ENCODE measurements around the gene AIG1. TPM values are rescaled to one million over a fixed set of nuclear protein-coding genes. Genes with fewer than 3 reads are reported as not detected.

The AIG1 gene
- total RNA-seq, 6 experiments from 2014 or later: 50.7 to 70.5 (median 52.5) TPM

DNA sequence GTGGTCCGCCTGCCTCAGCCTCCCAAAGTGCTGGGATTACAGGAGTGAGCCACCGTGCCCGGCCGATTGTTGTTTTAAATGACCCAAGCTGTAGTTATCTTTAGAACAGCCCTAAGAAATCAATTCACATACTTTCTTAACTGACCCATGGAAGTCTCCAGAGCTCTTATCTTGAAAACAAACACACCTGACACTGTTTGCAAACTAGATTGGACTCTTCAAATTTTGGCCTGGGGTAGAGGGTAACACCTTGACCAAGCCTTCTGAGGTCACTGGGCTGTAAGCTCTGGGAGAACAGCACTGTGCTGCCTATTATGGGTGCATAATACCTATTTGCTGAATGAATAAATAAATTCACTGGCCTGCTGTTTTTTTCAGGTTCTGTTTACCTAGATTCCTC, 190.6 kb downstream of the AIG1 start:
- TF ChIP-seq, protein P1, sequence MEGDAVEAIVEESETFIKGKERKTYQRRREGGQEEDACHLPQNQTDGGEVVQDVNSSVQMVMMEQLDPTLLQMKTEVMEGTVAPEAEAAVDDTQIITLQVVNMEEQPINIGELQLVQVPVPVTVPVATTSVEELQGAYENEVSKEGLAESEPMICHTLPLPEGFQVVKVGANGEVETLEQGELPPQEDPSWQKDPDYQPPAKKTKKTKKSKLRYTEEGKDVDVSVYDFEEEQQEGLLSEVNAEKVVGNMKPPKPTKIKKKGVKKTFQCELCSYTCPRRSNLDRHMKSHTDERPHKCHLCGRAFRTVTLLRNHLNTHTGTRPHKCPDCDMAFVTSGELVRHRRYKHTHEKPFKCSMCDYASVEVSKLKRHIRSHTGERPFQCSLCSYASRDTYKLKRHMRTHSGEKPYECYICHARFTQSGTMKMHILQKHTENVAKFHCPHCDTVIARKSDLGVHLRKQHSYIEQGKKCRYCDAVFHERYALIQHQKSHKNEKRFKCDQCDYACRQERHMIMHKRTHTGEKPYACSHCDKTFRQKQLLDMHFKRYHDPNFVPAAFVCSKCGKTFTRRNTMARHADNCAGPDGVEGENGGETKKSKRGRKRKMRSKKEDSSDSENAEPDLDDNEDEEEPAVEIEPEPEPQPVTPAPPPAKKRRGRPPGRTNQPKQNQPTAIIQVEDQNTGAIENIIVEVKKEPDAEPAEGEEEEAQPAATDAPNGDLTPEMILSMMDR (IDR thresholded peaks at IDR 0.05): no peak
- no peaks in the 10 kb centered on the region for H3K27me3 Mint-ChIP-seq (ENCODE audit: insufficient read depth)
- H3K36me3 Mint-ChIP-seq (ENCODE audit: low read depth): peaks cover 7% of the 10 kb centered on the region; the same call in 1 of the 2 replicates
- H3K27ac Mint-ChIP-seq: no peak overlapping the region
- H3K4me1 Mint-ChIP-seq (ENCODE audit: low read depth): peaks cover 8% of the 10 kb centered on the region
- H3K9me3 Mint-ChIP-seq: no peaks in the 10 kb centered on the region; the same call in 1 of the 2 replicates
- no peak for DNase-seq
- H3K4me3 Mint-ChIP-seq: no peak overlapping the region

DNA sequence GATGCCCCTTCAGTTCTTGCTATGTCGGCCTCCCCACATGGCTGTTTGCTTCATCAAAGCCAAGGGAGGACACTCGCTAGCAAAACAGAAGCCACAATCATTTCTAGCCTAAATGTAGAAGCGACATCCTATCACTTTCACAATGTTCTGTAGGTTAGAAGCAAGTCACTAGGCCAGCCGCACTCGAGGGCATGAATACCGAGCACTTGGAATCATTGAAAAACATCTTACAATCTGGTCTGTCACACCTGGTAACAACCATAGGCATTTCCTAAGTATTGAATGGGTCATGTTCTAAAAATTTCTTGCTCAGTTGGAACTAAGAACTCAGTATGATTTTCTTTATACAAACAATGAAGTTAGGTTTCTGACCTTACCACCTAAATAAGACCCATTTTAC, 192.3 kb downstream of the AIG1 start:
- peaks cover 8% of the 10 kb centered on the region for H3K4me1 Mint-ChIP-seq (ENCODE audit: low read depth)
- TF ChIP-seq, protein P1 (IDR thresholded peaks at IDR 0.05): no peak
- H3K36me3 Mint-ChIP-seq (ENCODE audit: low read depth): peaks cover 5% of the 10 kb centered on the region; the same call in 1 of the 2 replicates
- H3K27me3 Mint-ChIP-seq (ENCODE audit: insufficient read depth): no peaks in the 10 kb centered on the region
- no peak for DNase-seq
- no peak overlapping the region for H3K27ac Mint-ChIP-seq
- no peak overlapping the region for H3K4me3 Mint-ChIP-seq
- H3K9me3 Mint-ChIP-seq: no peaks in the 10 kb centered on the region

DNA sequence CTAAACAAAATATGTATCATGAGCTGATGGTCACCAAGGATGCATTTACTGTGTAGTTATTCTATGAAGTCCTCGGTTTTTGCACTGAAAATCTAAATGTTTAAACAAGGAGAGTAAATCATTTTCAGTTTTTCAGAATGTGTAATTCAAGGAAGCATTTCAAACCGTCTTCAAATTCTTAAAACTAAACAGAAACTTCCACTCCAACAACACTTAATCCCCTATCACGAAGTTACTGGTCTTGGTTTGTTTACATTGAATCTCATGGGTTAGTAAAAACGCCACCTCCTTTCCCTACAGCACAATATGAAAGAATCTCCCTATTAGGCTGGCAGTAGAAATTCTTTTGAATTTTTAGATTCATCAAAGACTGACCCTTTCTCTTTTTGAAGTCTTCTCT, 192.9 kb downstream of the AIG1 start:
- Mint-ChIP-seq H3K36me3 (ENCODE audit: low read depth) (peaks cover 5% of the 10 kb centered on the region; the same call in 1 of the 2 replicates), H3K27ac (no peak overlapping the region), H3K27me3 (ENCODE audit: insufficient read depth) (no peaks in the 10 kb centered on the region), H3K4me3 (no peak overlapping the region), H3K4me1 (ENCODE audit: low read depth) (peaks cover 8% of the 10 kb centered on the region), H3K9me3 (no peaks in the 10 kb centered on the region)
- DNase-seq: no peak
- TF ChIP-seq, protein P1 (IDR thresholded peaks at IDR 0.05): no peak

DNA sequence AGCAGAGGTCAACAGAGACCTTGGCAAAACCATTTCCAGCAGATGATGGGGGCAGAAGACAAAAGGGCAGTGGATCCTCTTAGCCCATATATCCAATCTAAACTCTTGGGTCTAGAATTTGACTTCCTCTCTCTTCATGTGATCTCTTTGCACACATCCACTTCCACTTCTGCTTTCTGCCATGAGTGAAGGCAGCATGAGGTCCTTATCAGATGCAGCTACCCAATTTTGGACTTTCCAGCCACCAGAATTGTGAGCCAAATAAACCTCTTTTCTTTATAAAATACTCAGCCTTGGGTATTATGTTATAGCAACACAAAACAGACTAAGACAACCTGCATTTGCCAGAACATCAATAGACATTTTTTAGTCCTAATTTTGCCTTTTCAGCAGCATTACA, 198.3 kb downstream of the AIG1 start:
- TF ChIP-seq, protein P1 (IDR thresholded peaks at IDR 0.05): no peak
- no peak for DNase-seq
- H3K9me3 Mint-ChIP-seq: no peaks in the 10 kb centered on the region
- H3K27me3 Mint-ChIP-seq (ENCODE audit: insufficient read depth): no peaks in the 10 kb centered on the region
- no peak overlapping the region for H3K27ac Mint-ChIP-seq
- H3K36me3 Mint-ChIP-seq (ENCODE audit: low read depth): 0 out of 2 replicates have a peak, but pooled peaks cover 4% of the 10 kb centered on the region
- H3K4me1 Mint-ChIP-seq (ENCODE audit: low read depth): peaks cover 8% of the 10 kb centered on the region
- no peak overlapping the region for H3K4me3 Mint-ChIP-seq

DNA sequence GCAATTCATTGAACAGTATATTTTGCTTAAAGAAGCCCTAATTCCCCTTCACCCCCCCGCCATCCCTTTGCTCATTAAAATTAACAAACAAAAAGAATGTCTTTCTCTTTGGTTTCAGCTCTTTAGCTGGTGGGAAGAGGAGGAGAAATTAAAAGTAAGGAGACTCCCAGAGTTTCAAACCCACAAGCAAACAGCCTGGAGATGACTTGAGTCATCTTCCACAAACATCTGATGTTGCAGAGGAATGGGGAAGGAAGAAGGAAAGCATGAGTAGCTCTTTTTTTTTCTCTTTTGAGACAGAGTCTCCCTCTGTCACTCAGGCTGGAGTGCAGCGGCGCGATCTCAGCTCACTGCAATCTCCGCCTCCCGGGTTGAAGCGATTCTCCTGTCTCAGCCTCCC, 200.2 kb downstream of the AIG1 start:
- Mint-ChIP-seq H3K4me3 (no peak overlapping the region), H3K4me1 (ENCODE audit: low read depth) (peaks cover 18% of the 10 kb centered on the region), H3K36me3 (ENCODE audit: low read depth) (0 out of 2 replicates have a peak, but pooled peaks cover 4% of the 10 kb centered on the region), H3K27me3 (ENCODE audit: insufficient read depth) (no peaks in the 10 kb centered on the region), H3K9me3 (no peaks in the 10 kb centered on the region), H3K27ac (no peak overlapping the region; the same call in 1 of the 2 replicates)
- peak; percentile 49 for DNase-seq
- TF ChIP-seq, protein P1 (IDR thresholded peaks at IDR 0.05): no peak

All from HFFc6 (cell line).